Measurements from ENCODE around the gene MARF1. TPM values are rescaled to one million over a fixed set of nuclear protein-coding genes. Genes with fewer than 3 reads are reported as not detected.
"Not testable (repeated sequence)": the region's sequence is repeated elsewhere in the genome, so short reads cannot be mapped to it uniquely, and the experiment has no call there.

The MARF1 gene
- total RNA-seq, 1 donor from 2014 or later: 32.4 TPM

- ATAC-seq: no peak
These were observed 24.6 kb downstream of the MARF1 start for GRCh38 chr16:15618392-15618791.

- ATAC-seq: no peak
These were observed 25.1 kb downstream of the MARF1 start for GRCh38 chr16:15617901-15618300.

- ATAC-seq: no peak
These were observed 26.3 kb downstream of the MARF1 start for GRCh38 chr16:15616475-15617165.

GRCh38 chr16:15616012-15616411, 26.9 kb downstream of the MARF1 start:
- no peak for ATAC-seq

GRCh38 chr16:15613676-15614075, 29.3 kb downstream of the MARF1 start:
- ATAC-seq: no peak

- ATAC-seq: no peak
These were observed 31.3 kb downstream of the MARF1 start for GRCh38 chr16:15611610-15612009.

- no peak for ATAC-seq
These were observed 32.5 kb downstream of the MARF1 start for GRCh38 chr16:15610369-15610871.

- ATAC-seq: no peak
These were observed 33.7 kb downstream of the MARF1 start for GRCh38 chr16:15609286-15609649.

GRCh38 chr16:15608398-15609285, 34.3 kb downstream of the MARF1 start:
- no peak for ATAC-seq

GRCh38 chr16:15607700-15608396, 35.1 kb downstream of the MARF1 start:
- peak; percentile 62 for ATAC-seq

GRCh38 chr16:15607221-15607699, 35.7 kb downstream of the MARF1 start:
- ATAC-seq: not testable (repeated sequence)

GRCh38 chr16:15606518-15607220, 36.3 kb downstream of the MARF1 start:
- peak; percentile 53 for ATAC-seq

- ATAC-seq: peak; percentile 7
These were observed 37.0 kb downstream of the MARF1 start for GRCh38 chr16:15605839-15606517.

GRCh38 chr16:15604460-15605440, 38.2 kb downstream of the MARF1 start:
- no peak for ATAC-seq

GRCh38 chr16:15602285-15603044, 40.5 kb downstream of the MARF1 start:
- ATAC-seq: no peak

GRCh38 chr16:15601212-15601879, 41.6 kb downstream of the MARF1 start:
- no peak for ATAC-seq

GRCh38 chr16:15599303-15600070, 43.5 kb downstream of the MARF1 start:
- no peak for ATAC-seq

GRCh38 chr16:15598648-15599190, 44.2 kb downstream of the MARF1 start:
- ATAC-seq: no peak
